HG03442 (cell line): ENCODE measurements around the gene PHC1.

Experiments
- ATAC-seq: cut with Tn5 transposase; IDR thresholded peaks from one replicate; pipeline ENCODE4 v1.9.1; 2021; ENCODE audit warnings: mild to moderate bottlenecking, moderate library complexity; ENCODE audit not compliant: unreplicated experiment

PHC1 gene

GRCh38 chr12:8949342-8950220, 35.3 kb downstream of the PHC1 start, which contains the start of gene M6PR:
M6PR (minus strand) TSS chr12:8949645; CDS start chr12:8946404, 3,241 bp downstream.
- ATAC-seq = peak; percentile 79

- ATAC-seq = no peak
These were observed 35.9 kb downstream of the PHC1 start for GRCh38 chr12:8950221-8950527.

GRCh38 chr12:8950702-8951478, 36.6 kb downstream of the PHC1 start:
- no peak for ATAC-seq

GRCh38 chr12:8951744-8952143, 37.4 kb downstream of the PHC1 start:
- ATAC-seq = no peak

- no peak for ATAC-seq
These were observed 39.6 kb downstream of the PHC1 start for GRCh38 chr12:8953773-8954402.

- ATAC-seq = no peak
These were observed 41.8 kb downstream of the PHC1 start for GRCh38 chr12:8956073-8956472.

- no peak for ATAC-seq
These were observed 42.5 kb downstream of the PHC1 start for GRCh38 chr12:8956772-8957171.

GRCh38 chr12:8957561-8957960, 43.3 kb downstream of the PHC1 start:
- no peak for ATAC-seq

- ATAC-seq = no peak
These were observed 43.8 kb downstream of the PHC1 start for GRCh38 chr12:8958066-8958465.

GRCh38 chr12:8960176-8960575, 45.9 kb downstream of the PHC1 start:
- no peak for ATAC-seq

- no peak for ATAC-seq
These were observed 54.5 kb downstream of the PHC1 start for GRCh38 chr12:8968761-8969160.

- ATAC-seq = no peak
These were observed 55.6 kb downstream of the PHC1 start for GRCh38 chr12:8969861-8970411.

GRCh38 chr12:8970432-8970831, 56.1 kb downstream of the PHC1 start:
- ATAC-seq = no peak

GRCh38 chr12:8980137-8980536, 65.8 kb downstream of the PHC1 start:
- ATAC-seq = no peak

- no peak for ATAC-seq
These were observed 71.0 kb downstream of the PHC1 start for GRCh38 chr12:8985213-8985754.

- ATAC-seq = no peak
These were observed 72.9 kb downstream of the PHC1 start for GRCh38 chr12:8987163-8987562.

- ATAC-seq = no peak
These were observed 73.4 kb downstream of the PHC1 start for GRCh38 chr12:8987685-8988084.

- ATAC-seq = no peak
These were observed 75.1 kb downstream of the PHC1 start, which contains the start of gene KLRG1 for GRCh38 chr12:8989413-8989812. KLRG1 (plus strand) TSS chr12:8989546; CDS start chr12:8989636, 90 bp downstream.
